Duodenal mucosa (tissue), 2 donors: ENCODE measurements around the gene SSH3.

Experiments
- H3K27ac ChIP-seq: one replicate; pipeline ENCODE4 v1.7.0; 2013; ENCODE audit warnings: low read depth, low read length
- H3K27me3 ChIP-seq, 2 donors: one replicate each; pipeline ENCODE4 v1.7.0; 2013; ENCODE audit warnings: low read length in 2 of 2, control low read depth in 1 of 2; ENCODE audit not compliant: insufficient read depth in 2 of 2, control insufficient read depth in 1 of 2
- H3K36me3 ChIP-seq, 2 donors: one replicate each; pipeline ENCODE4 v1.7.0; 2013; ENCODE audit warnings: low read length in 2 of 2, control low read depth in 1 of 2; ENCODE audit not compliant: insufficient read depth in 2 of 2, control insufficient read depth in 1 of 2
- H3K4me1 ChIP-seq, 2 donors: one replicate each; pipeline ENCODE4 v1.7.0; 2013; ENCODE audit warnings: low read length in 2 of 2, control low read depth in 1 of 2; ENCODE audit not compliant: insufficient read depth in 2 of 2, control insufficient read depth in 1 of 2
- H3K4me3 ChIP-seq, 2 donors: one replicate each; pipeline ENCODE4 v1.7.0; 2013; ENCODE audit warnings: low read length in 2 of 2, low read depth in 1 of 2
- H3K9ac ChIP-seq, 2 donors: one replicate each; pipeline ENCODE4 v1.7.0; 2013; ENCODE audit warnings: low read length in 2 of 2, low read depth in 1 of 2
- H3K9me3 ChIP-seq, 2 donors: one replicate each; pipeline ENCODE4 v1.7.0; 2013; ENCODE audit warnings: low read length in 2 of 2, control low read depth in 1 of 2; ENCODE audit not compliant: control insufficient read depth in 1 of 2

Gene SSH3

GRCh38 chr11:67347964-67348749, 44.8 kb downstream of the SSH3 start:
- Histone ChIP-seq H3K9me3 (no peaks in the 10 kb centered on the region), H3K27me3 (no peaks in the 10 kb centered on the region), H3K4me1 (peaks cover 40 to 56% of the 10 kb centered on the region in 2 donors), H3K9ac (no peak overlapping the region), H3K4me3 (no peak overlapping the region), H3K27ac (no peak overlapping the region), H3K36me3 (no peaks in the 10 kb centered on the region)

- Histone ChIP-seq H3K4me1 (peaks cover 43 to 58% of the 10 kb centered on the region in 2 donors), H3K27ac (no peak overlapping the region)
These were observed 45.7 kb downstream of the SSH3 start for GRCh38 chr11:67349036-67349435.

GRCh38 chr11:67349457-67349856, 46.1 kb downstream of the SSH3 start:
- peaks cover 47 to 62% of the 10 kb centered on the region in 2 donors for H3K4me1 ChIP-seq
- no peak overlapping the region for H3K27ac ChIP-seq
- no peaks in the 10 kb centered on the region for H3K27me3 ChIP-seq
- no peaks in the 10 kb centered on the region for H3K36me3 ChIP-seq
- no peak overlapping the region for H3K9ac ChIP-seq
- H3K9me3 ChIP-seq, result no peaks in the 10 kb centered on the region
- no peak overlapping the region for H3K4me3 ChIP-seq

More at GRCh38 chr11:67349036-67349435, 45.7 kb downstream of the SSH3 start:
- no peaks in the 10 kb centered on the region for H3K27me3 ChIP-seq
- H3K9ac ChIP-seq, result no peak overlapping the region
- no peaks in the 10 kb centered on the region for H3K9me3 ChIP-seq
- H3K4me3 ChIP-seq, result no peak overlapping the region
- H3K36me3 ChIP-seq, result no peaks in the 10 kb centered on the region

DNA sequence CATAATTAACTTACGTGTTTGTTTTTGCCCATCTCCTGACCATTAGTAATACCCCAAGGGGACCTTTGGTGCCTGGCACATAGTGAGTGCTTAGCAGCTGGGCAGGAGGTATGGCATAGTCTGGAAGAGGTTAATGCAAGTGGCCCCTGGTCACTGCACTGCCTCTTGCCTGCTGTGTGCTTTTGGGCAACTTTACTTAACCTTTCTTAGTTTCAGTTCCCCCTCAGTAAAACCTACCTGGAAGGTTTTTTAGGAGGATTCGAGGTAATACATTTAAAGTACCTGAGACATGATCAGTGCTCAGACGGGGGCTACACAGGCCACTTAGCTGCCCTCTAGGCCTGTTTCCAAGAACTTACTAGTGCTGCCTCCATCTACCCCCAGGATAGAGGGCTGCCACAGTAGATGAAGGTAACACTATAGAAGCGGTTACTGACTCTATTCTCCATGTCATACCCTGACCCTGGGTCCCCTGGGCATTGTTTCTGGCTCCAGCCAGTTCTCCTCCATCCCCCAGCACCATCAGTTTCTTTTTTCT, 46.7 kb downstream of the SSH3 start:
- peaks cover 51 to 67% of the 10 kb centered on the region in 2 donors for H3K4me1 ChIP-seq
- H3K36me3 ChIP-seq, result no peaks in the 10 kb centered on the region
- no peak overlapping the region for H3K4me3 ChIP-seq
- H3K27me3 ChIP-seq, result no peaks in the 10 kb centered on the region
- no peaks in the 10 kb centered on the region for H3K9me3 ChIP-seq
- no peak overlapping the region for H3K9ac ChIP-seq
- H3K27ac ChIP-seq, result no peak overlapping the region

- Histone ChIP-seq H3K4me1 (peaks cover 52 to 67% of the 10 kb centered on the region in 2 donors), H3K4me3 (peak overlapping the region in 1 of 2 donors; percentile 36), H3K9me3 (no peaks in the 10 kb centered on the region)
These were observed 48.1 kb downstream of the SSH3 start for GRCh38 chr11:67351275-67352005.

GRCh38 chr11:67352546-67353316, 49.4 kb downstream of the SSH3 start:
- Histone ChIP-seq H3K4me3 (peak overlapping the region; percentile 76 to 82), H3K4me1 (peaks cover 61 to 74% of the 10 kb centered on the region in 2 donors), H3K9ac (peak overlapping the region; percentile 90 to 96), H3K27me3 (no peaks in the 10 kb centered on the region), H3K36me3 (no peaks in the 10 kb centered on the region), H3K27ac (peak overlapping the region; percentile 99), H3K9me3 (no peaks in the 10 kb centered on the region)

More at GRCh38 chr11:67351275-67352005, 48.1 kb downstream of the SSH3 start:
- Histone ChIP-seq H3K36me3 (no peaks in the 10 kb centered on the region), H3K27ac (peak overlapping the region; percentile 4), H3K27me3 (no peaks in the 10 kb centered on the region), H3K9ac (peak overlapping the region; percentile 28 to 39)

DNA sequence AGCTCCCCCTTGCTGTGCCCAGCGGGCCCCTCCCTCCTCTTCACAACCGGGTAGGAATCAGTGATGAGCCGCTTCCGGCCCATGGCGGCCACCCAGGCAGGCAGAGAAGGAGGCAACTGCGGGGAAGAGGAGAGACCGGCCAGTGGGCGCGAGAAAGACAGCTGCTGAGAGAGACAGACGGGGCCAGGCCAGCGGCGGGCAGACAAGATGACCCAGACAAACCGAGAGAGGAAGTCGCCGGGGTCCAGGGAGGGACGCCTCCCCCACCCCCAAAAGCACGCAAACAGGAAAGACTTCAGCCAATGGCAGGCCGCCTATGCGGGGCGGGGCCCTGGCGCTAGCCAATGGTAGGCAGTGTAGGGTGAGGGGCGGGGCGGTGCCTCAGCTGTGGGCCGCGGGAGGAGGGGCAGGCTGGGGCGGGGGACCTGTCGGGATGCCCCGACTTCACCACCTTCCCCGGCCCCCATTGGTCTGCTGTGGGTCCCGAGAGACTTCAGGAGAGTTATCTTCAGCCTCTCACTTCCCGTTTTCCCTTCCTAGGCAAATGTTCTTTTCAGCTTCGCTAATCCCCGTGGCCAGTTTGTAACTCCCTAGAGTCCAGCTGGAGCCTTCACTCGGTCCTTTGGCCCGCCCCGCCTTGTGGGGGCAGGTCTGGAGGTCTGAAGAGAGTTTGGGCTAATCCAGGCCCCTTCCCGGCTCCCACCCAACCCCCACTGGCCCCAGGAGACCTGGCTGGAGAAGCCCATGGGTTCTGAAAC, 50.2 kb downstream of the SSH3 start, which contains the start of gene POLD4:
Gene POLD4, minus strand, starts transcription at position 230 of the 758 bp plus-strand sequence. Its CDS starts 147 bp downstream, at position 83.
- H3K4me1 ChIP-seq, result peaks cover 54 to 66% of the 10 kb centered on the region in 2 donors
- no peaks in the 10 kb centered on the region for H3K27me3 ChIP-seq
- H3K4me3 ChIP-seq, result peak within 1 kb of the TSS; percentile 76 to 82
- peak within 1 kb of the TSS; percentile 90 to 96 for H3K9ac ChIP-seq
- H3K27ac ChIP-seq, result peak within 1 kb of the TSS; percentile 99
- no peaks in the 10 kb centered on the region for H3K9me3 ChIP-seq
- H3K36me3 ChIP-seq, result no peaks in the 10 kb centered on the region

DNA sequence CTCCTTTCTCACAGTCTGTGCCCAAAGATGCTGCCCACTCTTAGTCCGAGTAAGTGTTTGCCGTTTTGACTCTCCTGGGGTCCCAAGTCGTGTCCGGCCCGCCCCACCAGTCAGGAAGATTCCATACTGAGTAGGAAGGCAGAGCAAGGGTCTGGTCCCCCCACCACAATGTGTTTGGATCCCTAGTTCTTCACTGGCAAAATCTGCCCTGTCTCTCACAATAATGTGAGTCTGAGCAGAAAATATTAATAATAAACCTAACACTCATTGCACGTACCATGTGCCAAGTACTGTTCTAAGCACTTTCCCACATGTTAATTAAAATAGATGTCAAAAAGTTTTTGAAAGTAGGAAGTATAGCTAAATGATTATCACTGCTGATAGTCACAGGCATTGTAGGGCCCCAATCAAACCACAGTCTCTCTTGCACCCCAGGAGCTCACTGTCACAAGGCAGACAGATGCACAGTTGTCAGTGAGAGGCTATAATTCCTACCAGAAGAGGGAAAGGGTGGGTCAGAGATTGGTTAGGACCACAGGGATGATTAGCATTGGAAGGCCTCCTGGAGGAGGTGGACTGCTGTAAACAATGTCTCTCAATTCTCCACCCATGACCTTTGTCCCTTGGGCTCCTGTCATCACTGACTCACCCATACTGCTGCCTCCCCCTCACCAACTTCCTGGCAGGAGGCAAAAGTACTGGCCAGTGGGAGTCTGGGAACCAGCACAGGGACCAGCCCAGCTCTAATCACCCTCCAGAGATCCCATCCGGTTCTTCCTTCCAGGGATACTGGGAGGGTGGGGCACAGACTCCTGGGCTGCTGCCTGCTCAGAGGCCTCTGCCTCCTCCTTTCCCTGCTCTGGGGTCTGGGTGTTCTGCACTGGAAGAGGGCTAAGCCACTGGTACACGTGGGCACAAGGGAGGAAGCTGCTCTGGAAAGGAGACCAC, 51.0 kb downstream of the SSH3 start:
- peak overlapping the region; percentile 76 to 82 for H3K4me3 ChIP-seq
- peaks cover 52 to 57% of the 10 kb centered on the region in 2 donors for H3K4me1 ChIP-seq
- no peaks in the 10 kb centered on the region for H3K36me3 ChIP-seq
- peak overlapping the region; percentile 99 for H3K27ac ChIP-seq
- no peaks in the 10 kb centered on the region for H3K9me3 ChIP-seq
- no peaks in the 10 kb centered on the region for H3K27me3 ChIP-seq
- H3K9ac ChIP-seq, result peak overlapping the region; percentile 89 to 96
